CD4-positive, alpha-beta T cell treated with Interleukin-2 at 100 ng/mL for 4 hours (primary cell): Measurements from ENCODE around the gene TMEM258.

ENCODE experiments used
- DNase-seq: peaks from one replicate; pipeline ENCODE4 v3.0.0-alpha.2; 2020; ENCODE audit warnings: low spot score

Gene TMEM258

DNA sequence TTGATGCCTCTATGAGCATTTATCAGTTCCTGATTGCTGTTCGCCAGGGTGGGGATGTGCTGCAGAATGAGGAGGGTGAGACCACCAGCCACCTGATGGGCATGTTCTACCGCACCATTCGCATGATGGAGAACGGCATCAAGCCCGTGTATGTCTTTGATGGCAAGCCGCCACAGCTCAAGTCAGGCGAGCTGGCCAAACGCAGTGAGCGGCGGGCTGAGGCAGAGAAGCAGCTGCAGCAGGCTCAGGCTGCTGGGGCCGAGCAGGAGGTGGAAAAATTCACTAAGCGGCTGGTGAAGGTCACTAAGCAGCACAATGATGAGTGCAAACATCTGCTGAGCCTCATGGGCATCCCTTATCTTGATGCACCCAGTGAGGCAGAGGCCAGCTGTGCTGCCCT, 3.1 kb upstream of the TMEM258 start:
- DNase-seq: no peak

DNA sequence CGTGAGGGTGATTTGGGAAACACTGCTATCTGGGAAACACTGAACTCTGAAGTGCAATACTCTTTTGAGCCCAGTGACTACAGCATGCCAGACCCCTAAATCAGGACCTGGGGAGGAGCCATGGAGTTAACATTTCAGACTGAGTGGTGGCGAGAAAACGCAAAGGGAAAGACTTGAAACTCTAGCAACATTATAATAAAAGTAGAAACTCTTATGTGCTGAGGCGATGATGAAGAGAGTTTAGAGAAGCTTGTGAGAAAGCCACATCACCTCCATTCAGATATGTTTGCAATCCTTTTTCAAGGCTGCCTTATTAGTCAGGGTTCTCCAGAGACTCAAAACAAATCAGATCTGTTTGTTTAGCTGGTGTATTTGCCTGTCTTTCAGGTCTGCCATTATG, 2.2 kb upstream of the TMEM258 start:
- no peak for DNase-seq

- no peak for DNase-seq
Measured at GRCh38 chr11:61793829-61794204, 1.4 kb upstream of the TMEM258 start.

DNA sequence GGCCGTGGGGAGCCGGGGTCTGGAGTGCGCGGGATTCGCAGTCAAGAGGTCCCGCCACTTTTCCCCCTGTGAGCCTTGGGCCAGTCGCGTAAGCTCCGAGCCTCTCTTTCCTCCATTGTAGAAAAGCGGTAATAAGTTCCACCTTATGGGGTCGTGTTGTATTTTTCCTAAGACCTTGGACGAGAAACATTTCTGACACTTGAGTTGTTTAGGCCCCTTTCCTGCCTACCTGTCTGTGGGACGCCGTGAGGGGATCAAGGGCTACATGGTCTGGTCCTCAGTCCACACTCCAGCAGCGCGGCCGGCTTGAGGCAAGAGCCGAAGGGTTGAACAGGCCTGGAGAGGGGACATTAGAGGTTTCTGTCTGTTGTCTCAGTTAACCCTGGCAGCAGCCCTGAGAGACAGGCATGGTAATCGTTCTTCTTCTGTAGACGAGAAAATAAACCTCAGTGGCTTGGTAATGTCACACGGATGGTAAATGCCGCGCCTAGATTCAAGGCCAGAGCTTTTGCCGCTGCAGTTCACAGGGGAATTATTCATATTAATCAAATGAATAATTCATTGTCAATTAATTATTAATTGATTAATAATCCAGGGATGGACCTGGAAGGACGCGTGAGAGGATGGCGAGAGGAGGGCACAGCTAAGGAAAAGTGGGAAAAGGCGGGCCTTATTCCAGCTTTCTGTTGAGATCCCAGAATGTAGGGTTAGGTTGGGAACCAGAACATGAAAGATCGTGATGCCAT, 857 bp upstream of the TMEM258 start:
- no peak for DNase-seq

DNA sequence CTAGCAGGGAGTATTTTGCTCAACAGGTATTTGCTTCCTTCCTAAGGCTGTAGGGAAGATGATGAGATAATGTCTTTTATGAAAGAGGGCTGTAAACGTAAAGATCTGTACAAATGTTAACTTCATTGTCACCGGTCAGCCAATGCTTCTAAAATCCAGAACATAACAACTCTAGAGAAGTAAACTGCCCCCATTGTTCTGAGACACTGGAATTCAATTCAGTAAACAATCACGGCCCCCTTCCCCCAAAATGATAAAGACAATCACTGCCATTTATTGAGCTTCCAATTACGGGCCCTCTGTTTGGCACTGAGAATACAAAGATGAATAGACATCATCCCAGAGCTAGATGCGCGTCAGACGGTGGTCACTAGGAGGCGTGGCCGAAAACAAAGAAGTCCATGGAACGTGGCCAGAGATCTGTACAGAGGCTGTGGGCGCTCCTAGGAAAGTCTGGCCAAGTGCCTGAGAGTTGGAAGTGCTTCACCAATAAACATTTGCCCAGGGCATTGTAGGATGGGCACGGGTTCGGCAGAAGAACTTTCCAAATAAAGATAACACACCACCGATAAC, 576 bp downstream of the TMEM258 start:
- DNase-seq: peak; percentile 24

- no peak for DNase-seq
Measured at GRCh38 chr11:61787928-61788491, 4.4 kb downstream of the TMEM258 start.

GRCh38 chr11:61785837-61786402, 6.5 kb downstream of the TMEM258 start:
- DNase-seq: no peak

GRCh38 chr11:61784506-61784805, 7.9 kb downstream of the TMEM258 start:
- no peak for DNase-seq

- DNase-seq: no peak
Measured at GRCh38 chr11:61783717-61784505, 8.5 kb downstream of the TMEM258 start.

DNA sequence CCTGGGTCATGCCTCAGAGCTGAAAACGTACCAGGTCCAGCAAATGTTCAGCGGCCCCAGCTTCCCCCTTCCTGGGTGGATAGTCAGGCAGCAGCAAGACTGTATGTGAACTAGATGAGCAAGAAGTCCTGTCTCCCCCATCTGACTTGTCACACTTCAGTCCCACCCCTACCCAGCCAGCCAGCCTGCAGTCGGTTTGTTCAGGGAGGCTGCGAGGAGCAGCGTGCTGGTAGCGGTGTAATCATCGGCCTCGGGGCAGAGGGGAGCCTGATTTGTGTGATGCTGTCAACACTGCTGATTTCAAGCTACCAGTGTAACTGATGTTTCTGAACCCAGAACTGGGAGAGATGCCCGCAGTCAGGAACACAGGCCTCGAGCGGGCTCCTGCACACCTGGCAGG, 9.6 kb downstream of the TMEM258 start:
- no peak for DNase-seq

GRCh38 chr11:61782299-61782698, 10.1 kb downstream of the TMEM258 start:
- no peak for DNase-seq

- no peak for DNase-seq
Measured at GRCh38 chr11:61781585-61781984, 10.8 kb downstream of the TMEM258 start.

DNA sequence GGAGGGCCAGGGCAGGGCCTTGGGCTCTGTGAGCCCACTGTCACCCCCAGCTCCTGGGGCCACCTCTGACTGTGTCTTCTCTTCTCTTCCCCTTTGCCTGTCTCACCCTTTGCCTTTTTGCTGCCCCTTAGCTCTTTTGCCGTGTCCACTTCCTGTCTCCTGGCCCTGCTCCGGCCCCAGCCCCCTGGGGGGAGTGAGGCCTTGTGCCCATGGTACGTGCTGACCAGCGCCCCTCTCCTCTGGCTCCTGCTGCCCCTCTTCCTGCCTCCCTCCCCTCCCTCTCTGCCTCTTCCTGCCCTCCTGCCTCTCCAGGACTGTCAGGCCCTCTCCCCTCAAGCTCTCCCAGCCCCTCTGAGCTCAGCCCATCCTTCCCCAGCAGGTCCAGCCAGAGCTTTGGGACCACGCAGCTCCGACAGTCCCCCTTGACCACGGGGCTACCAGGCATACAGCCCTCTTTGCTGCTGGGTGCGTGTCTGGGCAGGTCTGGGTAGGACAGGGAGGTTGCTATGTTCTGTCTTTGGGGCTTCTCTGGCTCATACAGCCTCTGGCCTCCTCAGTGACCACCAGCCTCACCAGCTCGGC, 11.7 kb downstream of the TMEM258 start:
- no peak for DNase-seq

GRCh38 chr11:61779666-61780525, 12.5 kb downstream of the TMEM258 start:
- DNase-seq: no peak

- no peak for DNase-seq
Measured at GRCh38 chr11:61778920-61779650, 13.3 kb downstream of the TMEM258 start.

GRCh38 chr11:61778357-61778886, 14.0 kb downstream of the TMEM258 start:
- no peak for DNase-seq

GRCh38 chr11:61777234-61778090, 14.9 kb downstream of the TMEM258 start:
- DNase-seq: peak; percentile 67

GRCh38 chr11:61776561-61777075, 15.8 kb downstream of the TMEM258 start:
- peak; percentile 45 for DNase-seq
